Psoas muscle (tissue), 8 donors: Measurements from ENCODE around the gene DYNLT2B. TPM values are rescaled to one million over a fixed set of nuclear protein-coding genes. Genes with fewer than 3 reads are reported as not detected.

Experiments
- ATAC-seq, 4 donors: fragments of 200-7000 bp; cut with Tn5 transposase; one replicate each; pipeline ENCODE4 v1.9.1; 2020; ENCODE audit warnings: moderate library complexity in 3 of 4, mild to moderate bottlenecking in 2 of 4
- DNase-seq, 2 donors: peaks; one replicate each; pipeline ENCODE4 v3.0.0-alpha.2; 2020
- H3K27ac ChIP-seq: fragments of 200-600 bp; one replicate; pipeline ENCODE4 v1.8.0; 2022
- H3K27me3 ChIP-seq, 3 donors: fragments of 200-600 bp in 1 of 3; one replicate each; pipeline versions ENCODE4 v1.6.1 to v1.8.0; 2013 to 2022; ENCODE audit warnings: low read length in 2 of 3, mild to moderate bottlenecking in 2 of 3, moderate library complexity in 1 of 3; ENCODE audit not compliant: insufficient read depth in 3 of 3
- H3K36me3 ChIP-seq, 2 donors: fragments of 200-600 bp in 1 of 2; one replicate each; pipeline versions ENCODE4 v1.6.1 to v1.8.0; 2013 to 2022; ENCODE audit warnings: low read depth in 1 of 2, mild to moderate bottlenecking in 1 of 2, moderate library complexity in 1 of 2; ENCODE audit not compliant: insufficient read depth in 1 of 2
- H3K4me1 ChIP-seq: fragments of 200-600 bp; one replicate; pipeline ENCODE4 v1.8.0; 2022
- H3K4me3 ChIP-seq: fragments of 200-600 bp; one replicate; pipeline ENCODE4 v1.8.0; 2022; ENCODE audit warnings: mild to moderate bottlenecking
- H3K9me3 ChIP-seq: fragments of 200-600 bp; one replicate; pipeline ENCODE4 v1.8.0; 2022
- CTCF ChIP-seq: fragments of 200-600 bp; IDR thresholded peaks from one replicate; pipeline ENCODE4 v1.8.0; 2022; ENCODE audit warnings: antibody characterized with exemption
- WGBS, 3 donors: extraction: QIAGEN DNeasy Blood & Tissue Kit; methylation state at CpG; one replicate each; pipeline versions ENCODE4 v1.1.6 to v1.1.7; 2013; 5-methylcytosine and 5-hydroxymethylcytosine counted together
- intact Hi-C, 2 donors: fragments of 100-400 bp; cut with DNase I; formaldehyde crosslinking; loops; one replicate each; pipeline versions ENCODE4 v1.11.0 to v1.14.2; 2022
- polyA plus RNA-seq, 3 donors: library from polyadenylated mRNA; stranded (reverse); fragments of 200-250 nt; gene quantifications; one replicate each; pipeline ENCODE4 v1.2.3, GENCODE V29; 2013
- total RNA-seq, 4 donors: library from RNA; stranded (reverse); fragmentation: NEBNext Ultra II Directional in 2 of 4; extraction: Animal tissue kit (Norgen Biotek cat#: 25700) in 2 of 4; gene quantifications; one replicate each; pipeline versions ENCODE4 v1.2.1 to v1.2.4, GENCODE V29; 2021 to 2023
- donor health status: healthy with polysubstance abuse.
- donor health status: DM: no; HTN: no; CAD: no; lungs with moderate emphysema.
- donor health status: Bipolar disorder and iron deficiency.
- donor health status: healthy.
- donor health status: DM: yes; HTN: yes; CAD: no.
- donor health status: DM: no; HTN: no; CAD: no.
- donor health status: DM: no; HTN: no; CAD: no.
- donor health status: DM: yes; HTN: yes; CAD: no.

The DYNLT2B gene
- total and polyA plus RNA-seq, 7 donors: 0.44 to 6.1 (median 2.7) TPM; not detected in 1

- no peaks in the 10 kb centered on the region for H3K9me3 ChIP-seq
- H3K4me1 ChIP-seq: no peaks in the 10 kb centered on the region
- TF ChIP-seq CTCF: no peak
- intact Hi-C loops: no loop called here
- no peak overlapping the region for H3K4me3 ChIP-seq
- no peaks in the 10 kb centered on the region for H3K27me3 ChIP-seq
- 85 to 93% (median 89%) methylated on average over 21 of the region's 21 CpGs for WGBS, 3 donors
- DNase-seq: no peak
- no peak for ATAC-seq
- H3K36me3 ChIP-seq: no peaks in the 10 kb centered on the region
- H3K27ac ChIP-seq: no peak overlapping the region
These were observed 21.6 kb upstream of the DYNLT2B start for GRCh38 chr3:196339493-196340254.

GRCh38 chr3:196339044-196339443 lies 21.0 kb upstream of the DYNLT2B start:
- Histone ChIP-seq H3K27ac (no peak overlapping the region), H3K36me3 (no peaks in the 10 kb centered on the region), H3K4me3 (no peak overlapping the region), H3K27me3 (no peaks in the 10 kb centered on the region), H3K4me1 (no peaks in the 10 kb centered on the region), H3K9me3 (no peaks in the 10 kb centered on the region)
- no peak for DNase-seq
- no peak for ATAC-seq
- intact Hi-C loops: no loop called here
- TF ChIP-seq CTCF: no peak
- 89 to 92% (median 92%) methylated on average over 6 of the region's 6 CpGs for WGBS, 3 donors

- Histone ChIP-seq H3K27me3 (no peaks in the 10 kb centered on the region), H3K9me3 (no peaks in the 10 kb centered on the region), H3K4me3 (no peak overlapping the region), H3K4me1 (no peaks in the 10 kb centered on the region), H3K27ac (no peak overlapping the region), H3K36me3 (no peaks in the 10 kb centered on the region)
- intact Hi-C loops: no loop called here
- TF ChIP-seq CTCF: no peak
- ATAC-seq (peak in 2 of 4 donors; percentile 49 to 61), DNase-seq (no peak)
- 58 to 67% (median 65%) methylated on average over 17 of the region's 17 CpGs for WGBS, 3 donors
These were observed 18.5 kb upstream of the DYNLT2B start for GRCh38 chr3:196336319-196337145.

- ATAC-seq (no peak), DNase-seq (no peak)
- Histone ChIP-seq H3K27ac (no peak overlapping the region), H3K4me1 (no peaks in the 10 kb centered on the region), H3K9me3 (no peaks in the 10 kb centered on the region), H3K27me3 (no peaks in the 10 kb centered on the region), H3K4me3 (no peak overlapping the region), H3K36me3 (no peaks in the 10 kb centered on the region)
- intact Hi-C loops: no loop called here
- TF ChIP-seq CTCF: no peak
- 54 to 76% (median 64%) methylated on average over 11 to 12 of the region's 12 CpGs for WGBS, 3 donors
These were observed 17.5 kb upstream of the DYNLT2B start for GRCh38 chr3:196335503-196335948.
